ENCODE data around the gene HS1BP3. TPM values are rescaled to one million over a fixed set of nuclear protein-coding genes. Genes with fewer than 3 reads are reported as not detected.

HS1BP3 gene
- total RNA-seq, 2 donors from 2014 or later = 8.9 to 10.7 TPM

DNA sequence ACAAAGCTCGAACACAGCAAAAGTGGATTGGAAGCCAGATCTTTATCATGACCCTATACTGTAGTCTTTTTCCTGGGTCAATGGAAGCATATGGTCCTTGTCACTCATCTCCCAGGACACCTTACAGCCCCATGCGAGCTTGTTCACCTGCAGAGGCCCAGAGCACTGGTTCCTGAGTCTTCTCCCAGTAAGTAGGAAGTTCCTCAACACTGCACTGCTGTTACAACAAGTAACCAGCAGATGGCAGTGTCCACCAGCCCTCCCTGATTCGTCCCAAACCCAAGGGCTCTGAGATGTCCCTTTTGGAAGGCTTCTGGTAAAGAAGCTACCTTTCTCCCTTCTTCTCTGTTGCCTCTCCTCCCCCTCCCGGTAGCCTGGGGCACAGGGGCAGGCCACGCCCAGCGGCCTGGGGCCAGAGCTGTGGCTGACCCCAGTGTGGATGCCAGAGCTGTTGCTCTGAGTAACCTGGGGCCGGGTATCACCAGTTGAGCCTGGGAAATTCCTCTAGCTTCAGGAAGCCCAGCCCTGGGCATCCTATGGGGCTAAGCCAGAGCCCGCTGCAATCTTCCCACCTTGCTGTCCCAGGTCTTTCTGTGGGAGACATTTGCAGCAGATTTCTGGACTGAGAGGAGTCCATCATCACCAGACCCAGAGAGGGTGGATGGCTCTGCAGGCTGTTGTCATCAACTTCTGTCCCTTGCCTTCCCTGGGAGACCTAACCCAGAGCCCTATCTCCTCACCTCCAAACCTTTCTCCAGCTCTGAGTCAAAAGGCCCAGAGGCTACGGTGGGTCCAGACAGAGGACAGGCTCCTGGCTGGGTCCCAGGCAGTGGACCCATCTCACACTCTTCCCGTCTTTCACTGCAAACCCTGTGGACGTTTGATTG lies 10.8 kb upstream of the HS1BP3 start:
- H3K36me3 Mint-ChIP-seq (ENCODE audit: low read depth) = no peaks in the 10 kb centered on the region
- H3K27me3 Mint-ChIP-seq = peaks cover 50% of the 10 kb centered on the region
- ATAC-seq (replicated peaks) = peak; percentile 76
- H3K4me3 Mint-ChIP-seq = no peak overlapping the region
- no peaks in the 10 kb centered on the region for H3K4me1 Mint-ChIP-seq
- no peaks in the 10 kb centered on the region for H3K9me3 Mint-ChIP-seq
- no peak overlapping the region for H3K27ac Mint-ChIP-seq

GRCh38 chr2:20660506-20661420 lies 9.9 kb upstream of the HS1BP3 start:
- Mint-ChIP-seq H3K27me3 (peaks cover 51% of the 10 kb centered on the region), H3K9me3 (no peaks in the 10 kb centered on the region), H3K36me3 (ENCODE audit: low read depth) (no peaks in the 10 kb centered on the region), H3K27ac (no peak overlapping the region), H3K4me1 (no peaks in the 10 kb centered on the region), H3K4me3 (no peak overlapping the region)
- peak; percentile 3 for ATAC-seq (replicated peaks)

DNA sequence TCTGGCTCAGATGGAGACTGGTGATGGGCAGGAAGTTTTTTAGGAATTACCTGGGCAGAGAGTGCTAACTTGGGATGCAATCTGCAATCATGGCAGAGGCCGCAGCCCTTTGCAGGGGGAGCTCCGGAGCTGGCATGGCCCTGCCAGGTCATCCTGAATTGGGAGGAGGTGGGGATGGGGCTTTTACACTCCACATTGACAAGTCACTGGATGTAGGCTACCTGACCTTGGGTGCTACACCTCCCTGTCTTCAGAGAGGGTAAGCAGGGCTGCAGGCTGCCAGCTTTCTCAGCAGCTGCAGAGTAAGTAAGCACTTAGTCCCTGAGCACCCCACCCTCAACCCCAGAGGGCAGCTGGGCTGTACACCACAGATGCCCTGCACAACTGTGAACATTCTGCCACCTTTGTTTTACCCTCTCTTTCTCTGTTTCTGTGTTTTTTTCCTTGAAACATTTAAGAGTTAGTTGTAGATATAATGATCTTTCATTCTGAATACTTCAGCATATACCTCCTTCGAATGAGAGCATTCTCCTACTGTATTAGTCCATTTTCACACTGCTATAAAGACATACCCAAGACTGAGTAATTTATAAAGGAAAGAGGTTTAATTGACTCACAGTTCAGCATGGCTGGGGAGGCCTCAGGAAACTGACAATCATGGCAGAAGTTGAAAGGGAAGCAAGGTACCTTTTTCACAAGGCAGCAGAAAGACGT lies 6.8 kb upstream of the HS1BP3 start:
- no peaks in the 10 kb centered on the region for H3K36me3 Mint-ChIP-seq (ENCODE audit: low read depth)
- no peak overlapping the region for H3K27ac Mint-ChIP-seq
- H3K4me3 Mint-ChIP-seq = no peak overlapping the region
- H3K27me3 Mint-ChIP-seq = peaks cover 25% of the 10 kb centered on the region
- peak; percentile 17 for ATAC-seq (replicated peaks)
- H3K4me1 Mint-ChIP-seq = no peaks in the 10 kb centered on the region
- H3K9me3 Mint-ChIP-seq = no peaks in the 10 kb centered on the region

GRCh38 chr2:20656561-20656960 lies 5.7 kb upstream of the HS1BP3 start:
- peaks cover 18% of the 10 kb centered on the region for H3K27me3 Mint-ChIP-seq
- H3K36me3 Mint-ChIP-seq (ENCODE audit: low read depth) = no peaks in the 10 kb centered on the region
- no peak overlapping the region for H3K27ac Mint-ChIP-seq
- no peaks in the 10 kb centered on the region for H3K4me1 Mint-ChIP-seq
- no peak for ATAC-seq (replicated peaks)
- no peaks in the 10 kb centered on the region for H3K9me3 Mint-ChIP-seq
- H3K4me3 Mint-ChIP-seq = no peak overlapping the region

DNA sequence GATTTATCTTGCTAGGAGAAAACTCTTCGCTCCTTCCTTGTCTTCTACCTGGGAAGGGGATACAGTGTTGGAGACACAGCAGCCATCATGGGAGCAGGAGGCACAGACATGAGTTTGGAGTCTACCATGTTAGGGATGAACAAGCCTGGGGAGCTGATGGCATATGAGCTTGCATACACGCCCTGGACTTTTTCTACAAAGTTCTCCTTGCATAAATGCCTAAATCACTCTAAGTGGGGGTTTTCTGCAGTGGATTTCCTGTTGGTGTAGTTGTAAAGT lies 3.6 kb upstream of the HS1BP3 start:
- Mint-ChIP-seq H3K36me3 (ENCODE audit: low read depth) (no peaks in the 10 kb centered on the region), H3K27ac (no peak overlapping the region), H3K4me3 (no peak overlapping the region), H3K27me3 (peaks cover 9% of the 10 kb centered on the region), H3K9me3 (no peaks in the 10 kb centered on the region), H3K4me1 (peaks cover 8% of the 10 kb centered on the region)
- ATAC-seq (replicated peaks) = no peak

DNA sequence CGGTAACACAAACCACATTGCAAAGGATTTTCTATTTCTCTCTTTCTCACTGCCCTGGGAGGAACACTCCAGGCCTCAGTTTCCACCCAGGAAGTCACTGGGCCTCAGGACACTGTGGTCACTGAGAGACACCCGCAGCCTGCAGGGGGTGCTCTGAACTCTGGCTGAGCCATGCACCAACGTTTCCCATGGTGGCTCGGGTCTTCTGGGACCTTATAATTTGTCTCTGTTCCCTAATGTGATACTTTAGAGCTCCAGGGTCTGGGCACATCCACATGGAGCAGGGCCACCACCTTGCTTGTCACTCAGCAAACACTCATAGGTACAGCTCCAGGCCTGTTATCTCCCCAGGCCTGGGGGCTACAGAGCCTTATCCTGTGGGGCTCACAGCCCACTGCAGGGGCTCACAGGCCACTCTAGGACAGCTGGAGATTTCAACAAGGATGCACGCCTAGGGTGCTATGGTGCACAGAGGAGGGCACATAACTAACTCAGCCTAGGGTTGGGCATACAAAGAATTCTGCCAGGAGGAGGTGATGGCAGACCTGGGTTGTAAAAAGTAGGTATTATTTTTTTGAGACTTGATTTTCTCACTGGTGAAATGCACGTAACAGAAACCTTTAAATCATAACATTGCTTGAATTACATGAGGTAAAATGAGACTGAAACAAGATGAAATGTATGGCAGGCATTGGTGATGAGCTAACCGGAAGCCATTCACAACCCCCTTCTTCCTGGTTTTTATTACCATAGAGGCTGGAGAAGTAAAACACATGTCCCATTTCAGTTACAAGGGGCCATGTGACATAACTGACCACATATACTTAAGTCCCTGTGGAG lies 3.0 kb upstream of the HS1BP3 start:
- Mint-ChIP-seq H3K36me3 (ENCODE audit: low read depth) (no peaks in the 10 kb centered on the region), H3K9me3 (no peaks in the 10 kb centered on the region), H3K27me3 (peaks cover 6% of the 10 kb centered on the region), H3K4me1 (peaks cover 14% of the 10 kb centered on the region), H3K4me3 (no peak overlapping the region), H3K27ac (no peak overlapping the region)
- no peak for ATAC-seq (replicated peaks)

GRCh38 chr2:20652673-20653575 lies 2.0 kb upstream of the HS1BP3 start:
- H3K27me3 Mint-ChIP-seq = peaks cover 3% of the 10 kb centered on the region
- H3K36me3 Mint-ChIP-seq (ENCODE audit: low read depth) = no peaks in the 10 kb centered on the region
- H3K4me3 Mint-ChIP-seq = no peak overlapping the region
- ATAC-seq (replicated peaks) = no peak
- no peaks in the 10 kb centered on the region for H3K9me3 Mint-ChIP-seq
- H3K27ac Mint-ChIP-seq = no peak overlapping the region
- H3K4me1 Mint-ChIP-seq = peaks cover 14% of the 10 kb centered on the region

DNA sequence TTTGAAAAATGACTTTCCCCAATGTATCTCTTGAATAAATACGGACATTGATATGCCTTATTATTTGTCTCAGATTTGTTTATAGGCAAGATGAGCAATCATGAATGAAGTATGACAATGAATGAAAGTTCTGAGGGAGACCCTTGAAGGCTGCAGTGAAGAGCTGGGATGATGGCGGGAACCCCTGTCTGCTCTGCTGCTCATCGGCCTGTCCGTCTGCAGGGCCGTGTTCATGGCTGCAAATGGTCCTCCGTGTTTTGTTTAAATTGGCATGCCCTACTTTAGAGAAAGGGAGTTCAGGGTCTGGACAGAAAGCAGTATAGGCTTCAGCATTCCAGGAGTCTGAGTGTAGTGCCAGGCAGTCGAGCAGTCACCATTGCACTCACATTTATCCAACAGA lies 1.2 kb upstream of the HS1BP3 start:
- Mint-ChIP-seq H3K4me3 (peak overlapping the region; percentile 81), H3K9me3 (no peaks in the 10 kb centered on the region), H3K4me1 (peaks cover 14% of the 10 kb centered on the region), H3K27ac (no peak overlapping the region), H3K27me3 (peaks cover 3% of the 10 kb centered on the region), H3K36me3 (ENCODE audit: low read depth) (no peaks in the 10 kb centered on the region)
- no peak for ATAC-seq (replicated peaks)

DNA sequence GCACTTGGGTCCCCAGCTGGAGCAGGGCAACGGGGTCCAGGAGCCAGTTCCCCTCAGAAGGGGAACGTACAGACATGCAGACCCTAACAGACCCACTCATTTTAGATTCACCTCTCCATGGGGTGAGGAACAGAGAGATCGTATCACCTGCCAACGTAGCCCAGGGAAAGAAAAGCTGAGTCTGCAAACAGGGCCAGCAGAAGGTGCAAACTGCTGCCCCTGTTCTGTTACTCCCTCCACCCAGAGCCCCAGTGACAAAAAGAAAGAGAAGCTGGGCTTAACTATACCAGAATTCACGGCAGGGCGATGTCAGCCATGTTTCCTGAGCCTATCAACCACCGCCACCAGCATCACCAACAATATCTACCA lies 817 bp upstream of the HS1BP3 start:
- no peaks in the 10 kb centered on the region for H3K9me3 Mint-ChIP-seq
- no peak for ATAC-seq (replicated peaks)

DNA sequence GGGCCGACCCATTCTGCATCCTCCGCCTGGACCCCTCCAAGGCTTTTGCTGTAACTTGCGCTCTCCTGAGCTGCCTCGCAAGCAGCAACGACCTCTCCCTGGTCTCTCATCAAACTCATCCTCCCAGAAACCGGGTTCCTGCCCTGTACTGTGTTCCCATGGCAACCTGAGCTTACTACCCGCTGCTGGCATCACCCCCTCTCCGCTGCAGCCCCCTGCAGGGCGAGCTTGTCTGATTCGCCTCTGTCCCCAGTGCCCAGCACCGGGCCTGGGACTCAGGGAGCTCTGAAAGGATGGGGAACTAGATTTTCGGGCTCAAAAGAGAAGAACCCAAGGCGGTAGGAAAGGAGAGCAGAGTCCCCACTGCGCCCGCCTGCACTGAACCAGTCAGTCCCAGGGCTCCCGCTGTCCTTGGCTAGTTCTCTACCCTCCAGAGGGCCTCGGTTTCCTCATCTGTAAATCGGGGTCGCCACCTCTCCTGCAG lies 463 bp downstream of the HS1BP3 start:
- no peaks in the 10 kb centered on the region for H3K9me3 Mint-ChIP-seq
- H3K4me1 Mint-ChIP-seq = peaks cover 14% of the 10 kb centered on the region
- H3K4me3 Mint-ChIP-seq = peak overlapping the region; percentile 88
- H3K36me3 Mint-ChIP-seq (ENCODE audit: low read depth) = no peaks in the 10 kb centered on the region
- no peaks in the 10 kb centered on the region for H3K27me3 Mint-ChIP-seq
- H3K27ac Mint-ChIP-seq = peak overlapping the region; percentile 85
- ATAC-seq (replicated peaks) = peak; percentile 7

More for the DNA sequence above, 817 bp upstream of the HS1BP3 start:
- peaks cover 14% of the 10 kb centered on the region for H3K4me1 Mint-ChIP-seq
- H3K27me3 Mint-ChIP-seq = peaks cover 3% of the 10 kb centered on the region
- H3K27ac Mint-ChIP-seq = peak overlapping the region; percentile 83
- H3K4me3 Mint-ChIP-seq = peak overlapping the region; percentile 81
- no peaks in the 10 kb centered on the region for H3K36me3 Mint-ChIP-seq (ENCODE audit: low read depth)

DNA sequence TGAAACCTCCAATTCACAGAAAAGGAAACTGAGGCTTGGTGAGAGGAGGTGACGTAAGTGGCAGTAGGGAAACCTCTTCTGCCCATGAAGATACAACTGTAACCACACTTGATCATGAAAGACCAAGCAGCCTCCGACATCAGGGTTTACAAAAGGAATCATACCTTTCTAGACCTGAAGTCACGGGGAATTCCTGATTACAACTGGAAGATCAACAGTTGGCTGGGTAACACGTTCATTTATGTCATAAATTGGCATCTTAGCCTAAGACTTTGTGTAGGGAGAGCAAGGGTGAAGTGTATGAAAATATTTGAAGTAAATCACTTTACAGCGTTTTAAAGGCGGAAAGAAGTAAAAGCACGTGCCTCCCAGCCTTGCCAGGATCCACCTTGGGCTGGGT lies 922 bp downstream of the HS1BP3 start:
- H3K4me3 Mint-ChIP-seq = peak overlapping the region; percentile 88
- ATAC-seq (replicated peaks) = peak; percentile 3
- no peaks in the 10 kb centered on the region for H3K9me3 Mint-ChIP-seq
- peaks cover 14% of the 10 kb centered on the region for H3K4me1 Mint-ChIP-seq
- no peaks in the 10 kb centered on the region for H3K27me3 Mint-ChIP-seq
- peak overlapping the region; percentile 85 for H3K27ac Mint-ChIP-seq
- peaks cover under 1% of the 10 kb centered on the region for H3K36me3 Mint-ChIP-seq (ENCODE audit: low read depth)

DNA sequence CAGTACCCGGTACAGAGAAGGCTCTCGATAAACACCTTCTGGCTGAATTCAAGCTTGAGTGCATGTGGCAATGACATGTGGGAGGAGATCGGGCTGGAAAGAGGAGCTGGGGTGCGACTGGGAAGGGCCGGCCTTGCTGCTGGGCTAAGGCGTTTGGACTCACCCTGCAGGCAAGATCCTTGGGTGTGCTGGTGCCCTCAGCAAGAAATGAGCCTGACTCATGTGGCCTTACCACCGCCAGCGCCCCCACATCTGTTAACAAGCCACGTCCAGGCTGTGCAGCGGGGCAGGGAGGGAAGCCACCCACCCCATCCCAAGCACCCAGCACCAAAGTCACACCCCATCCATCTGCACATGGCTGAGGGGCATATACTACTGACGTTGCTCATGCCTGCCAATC lies 1.3 kb downstream of the HS1BP3 start:
- peak; percentile 7 for ATAC-seq (replicated peaks)
- H3K27ac Mint-ChIP-seq = peak overlapping the region; percentile 85

DNA sequence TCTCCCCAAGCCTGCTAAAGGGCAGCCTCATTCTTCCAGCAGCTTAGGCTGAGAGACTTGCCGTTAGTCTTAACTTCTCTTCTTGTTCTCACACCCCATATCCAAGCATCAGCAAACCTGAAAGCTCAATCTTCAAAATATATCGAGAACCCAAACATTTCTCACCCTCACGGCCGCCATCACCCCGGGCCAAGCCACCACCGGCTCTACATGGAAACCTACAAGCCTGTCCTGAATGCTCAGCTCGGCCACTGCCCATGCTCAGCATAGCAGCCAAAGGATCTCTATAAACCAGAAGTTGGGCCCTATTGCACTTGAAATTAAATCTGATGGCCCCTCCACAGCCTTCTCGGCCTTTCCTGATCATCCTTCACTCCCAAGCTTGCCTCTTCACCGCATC lies 2.1 kb downstream of the HS1BP3 start:
- Mint-ChIP-seq H3K4me3 (no peak overlapping the region), H3K36me3 (ENCODE audit: low read depth) (peaks cover 11% of the 10 kb centered on the region), H3K27ac (peak overlapping the region; percentile 85), H3K4me1 (peaks cover 14% of the 10 kb centered on the region), H3K9me3 (no peaks in the 10 kb centered on the region), H3K27me3 (no peaks in the 10 kb centered on the region)
- ATAC-seq (replicated peaks) = no peak

More for the DNA sequence above, 1.3 kb downstream of the HS1BP3 start:
- peak overlapping the region; percentile 88 for H3K4me3 Mint-ChIP-seq
- peaks cover 14% of the 10 kb centered on the region for H3K4me1 Mint-ChIP-seq
- H3K27me3 Mint-ChIP-seq = no peaks in the 10 kb centered on the region
- peaks cover 5% of the 10 kb centered on the region for H3K36me3 Mint-ChIP-seq (ENCODE audit: low read depth)
- no peaks in the 10 kb centered on the region for H3K9me3 Mint-ChIP-seq

All from activated T-helper 17 cell treated with anti-CD3 and anti-CD28 coated beads, Interleukin-2, amount 50 U/mL, for 72 hours (primary cell).